A549 (cell line): ENCODE data around the gene TEX2. TPM values are rescaled to one million over a fixed set of nuclear protein-coding genes. Genes with fewer than 3 reads are reported as not detected.
"Not testable (repeated sequence)": the region's sequence is repeated elsewhere in the genome, so short reads cannot be mapped to it uniquely, and the experiment has no call there.

Experiments used
- ATAC-seq, 2 experiments: fragments of 200-7000 bp in 1 of 2; fragments of >200 bp in 1 of 2; cut with Nextera tagmentation in 1 of 2; cut with Tn5 transposase in 1 of 2; 3 replicates each; pipeline versions ENCODE4 v1.8.0 to v1.9.1; 2018 to 2020; ENCODE audit warnings: mild to moderate bottlenecking in 1 of 2, moderate library complexity in 1 of 2
- CTCF ChIA-PET: fragments of 300-600 bp; sonication (Branson Sonifier 250); formaldehyde crosslinking; extraction: SDS; loops from one replicate; lab custom pipeline; 2021; ENCODE audit warnings: antibody characterized with exemption, inconsistent platforms; lab: Yijun Ruan, JAX
- POLR2A ChIA-PET: fragments of 350-600 bp; formaldehyde crosslinking; extraction: SDS; loops from one replicate; lab custom pipeline; 2021; ENCODE audit warnings: antibody characterized with exemption, inconsistent platforms; lab: Yijun Ruan, JAX
- DNase-seq, 2 experiments: peaks; one replicate each; pipeline versions ENCODE4 v3.0.0 to v3.0.0-alpha.2; 2011 to 2016; ENCODE audit warnings: low read depth in 1 of 2, low spot score in 1 of 2
- FAIRE-seq: peaks from 2 replicates; lab custom pipeline; 2011; peaks lifted over from hg19 to GRCh38; lab: Jason Lieb, UNC
- H3K27ac ChIP-seq, 2 experiments: fragments of >200 bp; sonication (Bioruptor Twin); formaldehyde crosslinking; 3 replicates each; pipeline ENCODE4 v1.5.1; 2016 to 2017
- H3K4me1 ChIP-seq: fragments of >200 bp; sonication (Bioruptor Twin); formaldehyde crosslinking; 3 replicates; pipeline ENCODE4 v1.6.1; 2016
- H3K4me2 ChIP-seq: fragments of >200 bp; sonication (Bioruptor Twin); formaldehyde crosslinking; 3 replicates; pipeline ENCODE4 v1.6.1; 2016
- H3K4me3 ChIP-seq: fragments of >200 bp; sonication (Bioruptor Twin); formaldehyde crosslinking; 3 replicates; pipeline ENCODE4 v1.5.1; 2016
- H3K9me3 ChIP-seq: fragments of >200 bp; sonication (Bioruptor Twin); formaldehyde crosslinking; 3 replicates; pipeline ENCODE4 v1.6.1; 2016
- CBX8 ChIP-seq: fragments of 200-600 bp; sonication (generic); IDR thresholded peaks from 2 replicates; pipeline ENCODE4 v1.6.1; 2016
- CHD4 ChIP-seq: fragments of 200-600 bp; sonication (generic); IDR thresholded peaks from 2 replicates; pipeline ENCODE4 v1.6.1; 2016; ENCODE audit warnings: antibody characterized with exemption, mild to moderate bottlenecking, borderline replicate concordance
- EHMT2 ChIP-seq: fragments of 200-600 bp; sonication (generic); IDR thresholded peaks from 2 replicates; pipeline ENCODE4 v1.6.1; 2016; ENCODE audit warnings: antibody characterized with exemption, low read depth, mild to moderate bottlenecking, moderate library complexity
- ELK1 ChIP-seq: fragments of 150-350 bp; IDR thresholded peaks from 2 replicates; pipeline ENCODE4 v1.6.1; 2014; ENCODE audit warnings: low read depth, mild to moderate bottlenecking, low read length
- FOSB ChIP-seq: fragments of 250-450 bp; sonication (Bioruptor Pico); IDR thresholded peaks from 2 replicates; pipeline ENCODE4 v1.5.0; 2020; ENCODE audit warnings: mild to moderate bottlenecking, moderate library complexity
- FOXS1 ChIP-seq: fragments of 250-450 bp; sonication (Bioruptor Pico); IDR thresholded peaks from 2 replicates; pipeline ENCODE4 v1.5.0; 2020; ENCODE audit warnings: mild to moderate bottlenecking, moderate library complexity
- HEYL ChIP-seq: fragments of 250-450 bp; sonication (Bioruptor Pico); IDR thresholded peaks from 2 replicates; pipeline ENCODE4 v1.8.0; 2021; ENCODE audit warnings: mild to moderate bottlenecking, moderate library complexity
- HMGXB4 ChIP-seq: fragments of 250-450 bp; sonication (Bioruptor Pico); IDR thresholded peaks from 2 replicates; pipeline ENCODE4 v1.5.0; 2021; ENCODE audit warnings: mild to moderate bottlenecking, moderate library complexity, borderline replicate concordance
- HOXB13 ChIP-seq: fragments of 250-450 bp; sonication (Bioruptor Pico); IDR thresholded peaks from 2 replicates; pipeline ENCODE4 v1.5.0; 2020; ENCODE audit warnings: low read depth, mild to moderate bottlenecking, moderate library complexity
- HOXB5 ChIP-seq: fragments of 250-450 bp; sonication (Bioruptor Pico); IDR thresholded peaks from 2 replicates; pipeline ENCODE4 v1.5.0; 2020; ENCODE audit warnings: mild to moderate bottlenecking, moderate library complexity
- JUN ChIP-seq, 2 experiments: fragments of >200 bp; sonication (Bioruptor Twin); formaldehyde crosslinking; IDR thresholded peaks; 2 replicates in 1 of 2; 3 replicates in 1 of 2; pipeline ENCODE4 v1.6.1; 2016 to 2017
- KDM1A ChIP-seq: fragments of 200-600 bp; sonication (generic); IDR thresholded peaks from 2 replicates; pipeline ENCODE4 v1.6.1; 2016; ENCODE audit warnings: low read depth, mild to moderate bottlenecking
- KDM5A ChIP-seq: fragments of 200-600 bp; sonication (generic); IDR thresholded peaks from 2 replicates; pipeline ENCODE4 v1.6.1; 2016; ENCODE audit warnings: antibody characterized with exemption, mild to moderate bottlenecking
- MAZ ChIP-seq: fragments of 150-350 bp; IDR thresholded peaks from 2 replicates; pipeline ENCODE4 v1.6.1; 2014; ENCODE audit warnings: antibody characterized with exemption, low read depth, low read length, borderline replicate concordance
- NFE2L2 ChIP-seq: fragments of 150-350 bp; conservative IDR thresholded peaks from 2 replicates; pipeline ENCODE4 v1.6.1; 2014; ENCODE audit warnings: low read length
- NR3C1 ChIP-seq: fragments of >200 bp; sonication (Bioruptor Twin); formaldehyde crosslinking; IDR thresholded peaks from 3 replicates; pipeline ENCODE4 v1.6.1; 2017
- PHF8 ChIP-seq: fragments of 200-600 bp; sonication (generic); IDR thresholded peaks from 2 replicates; pipeline ENCODE4 v1.6.1; 2016; ENCODE audit warnings: low read depth, mild to moderate bottlenecking, antibody characterized with exemption, moderate library complexity, borderline replicate concordance
- POLR2A ChIP-seq: IDR thresholded peaks from 2 replicates; pipeline ENCODE4 v1.6.1; 2012; ENCODE audit warnings: mild to moderate bottlenecking, low read length
- RAD21 ChIP-seq, 2 experiments: fragments of >200 bp in 1 of 2; sonication (Bioruptor Twin) in 1 of 2; formaldehyde crosslinking in 1 of 2; IDR thresholded peaks in 1 of 2; conservative IDR thresholded peaks in 1 of 2; 2 replicates in 1 of 2; 3 replicates in 1 of 2; pipeline ENCODE4 v1.6.1; 2012 to 2018; ENCODE audit warnings: inconsistent platforms in 1 of 2
- RFX5 ChIP-seq: fragments of 450-650 bp; IDR thresholded peaks from 2 replicates; pipeline ENCODE4 v1.7.1; 2014; ENCODE audit warnings: antibody characterized with exemption, mild to moderate bottlenecking, moderate library complexity
- RNF2 ChIP-seq: fragments of 200-600 bp; sonication (generic); IDR thresholded peaks from 2 replicates; pipeline ENCODE4 v1.6.1; 2016; ENCODE audit warnings: low read depth, mild to moderate bottlenecking, antibody characterized with exemption, moderate library complexity, borderline replicate concordance
- SMC3 ChIP-seq: fragments of >200 bp; sonication (Bioruptor Twin); formaldehyde crosslinking; IDR thresholded peaks from 3 replicates; pipeline ENCODE4 v1.6.1; 2018; ENCODE audit warnings: inconsistent platforms
- SREBF2 ChIP-seq: fragments of 450-650 bp; IDR thresholded peaks from 2 replicates; pipeline ENCODE4 v1.6.1; 2014; ENCODE audit warnings: mild to moderate bottlenecking, moderate library complexity
- TFCP2L1 ChIP-seq: fragments of 250-450 bp; sonication (Bioruptor Pico); IDR thresholded peaks from 2 replicates; pipeline ENCODE4 v1.5.0; 2021; ENCODE audit warnings: mild to moderate bottlenecking
- TP53 ChIP-seq: fragments of 250-450 bp; sonication (Bioruptor Pico); IDR thresholded peaks from 2 replicates; pipeline ENCODE4 v1.5.0; 2021; ENCODE audit warnings: mild to moderate bottlenecking, moderate library complexity
- WGBS: methylation state at CpG from one replicate; pipeline ENCODE4 v1.1.6; 2017; ENCODE audit errors: missing lambda C conversion rate; 5-methylcytosine and 5-hydroxymethylcytosine counted together
- polyA plus RNA-seq, 4 experiments: library from polyadenylated mRNA; depleted of rRNA in 3 of 4; stranded (reverse); fragments of >200 nt; fragmentation: RNase III in 1 of 4; extraction: RNeasy Plus Mini Kit Qiagen cat#74134 plus additional on column Dnase treatment in 1 of 4; gene quantifications; 2 replicates in 3 of 4; 3 replicates in 1 of 4; pipeline ENCODE4 v1.2.3, GENCODE V29; 2011 to 2017
- TF ChIP-seq, protein P1 (sequence below): IDR thresholded peaks from 2 replicates; pipeline ENCODE4 v1.6.1; 2012; ENCODE audit warnings: low read depth, borderline replicate concordance

TEX2 gene
- polyA plus RNA-seq, 2 of the 4 experiments (the other 2 are of a cell fraction) = 9.3 to 16.2 TPM

DNA sequence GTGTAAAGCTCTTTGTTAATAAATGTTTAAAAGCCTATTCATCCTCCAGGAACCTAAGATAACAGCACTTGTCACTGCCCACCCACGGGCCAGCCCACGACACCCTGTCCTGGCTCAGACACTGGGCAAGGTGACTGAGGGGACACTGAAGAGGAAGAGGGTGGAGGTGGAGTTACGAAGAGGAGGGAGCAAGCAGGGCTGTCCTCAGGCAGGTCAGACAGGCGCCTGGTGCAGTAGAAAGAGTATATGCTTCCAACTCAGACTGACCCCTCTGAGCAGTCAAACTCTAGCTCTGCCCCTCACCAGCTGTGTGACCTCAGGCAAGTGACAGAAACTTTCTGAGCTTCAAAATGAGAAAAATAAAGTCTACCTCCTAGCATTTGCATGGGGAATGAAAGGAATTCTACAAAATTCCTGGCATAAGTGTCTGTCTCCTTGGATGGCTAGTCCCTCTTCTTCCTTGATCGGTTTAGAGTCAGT is 22.8 kb downstream of the TEX2 start:
- peak; percentile 7 to 38; a peak in 3 of 6 replicates for ATAC-seq
- H3K4me3 ChIP-seq = no peak overlapping the region
- FAIRE-seq = no peak
- no peak overlapping the region for H3K4me2 ChIP-seq
- no peak for TF ChIP-seq SMC3
- TF ChIP-seq KDM5A = no peak
- no peak for TF ChIP-seq RAD21 (conservative IDR thresholded peaks at IDR 0.05 in 1 of 2, IDR thresholded peaks at IDR 0.05 in 1 of 2)
- TF ChIP-seq PHF8 = no peak
- no peak for TF ChIP-seq HOXB5
- TF ChIP-seq, protein P1, sequence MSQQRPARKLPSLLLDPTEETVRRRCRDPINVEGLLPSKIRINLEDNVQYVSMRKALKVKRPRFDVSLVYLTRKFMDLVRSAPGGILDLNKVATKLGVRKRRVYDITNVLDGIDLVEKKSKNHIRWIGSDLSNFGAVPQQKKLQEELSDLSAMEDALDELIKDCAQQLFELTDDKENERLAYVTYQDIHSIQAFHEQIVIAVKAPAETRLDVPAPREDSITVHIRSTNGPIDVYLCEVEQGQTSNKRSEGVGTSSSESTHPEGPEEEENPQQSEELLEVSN = no peak
- no peak for TF ChIP-seq FOXS1 (CRISPR knock-in tag)
- TF ChIP-seq POLR2A = no peak
- no peak for TF ChIP-seq HOXB13
- no peak for TF ChIP-seq CBX8
- no peak for TF ChIP-seq TP53 (CRISPR knock-in tag)
- TF ChIP-seq, all 56 proteins: peak for 0
- Histone ChIP-seq H3K9me3 (no peaks in the 10 kb centered on the region), H3K27ac (no peak overlapping the region), H3K4me1 (peaks cover 12% of the 10 kb centered on the region)
- ChIA-PET POLR2A (interaction anchor here (0.7 kb wide), 1 partner anchor 94 kb away, joined by 4 read pairs; no protein-coding TSS in a partner anchor), CTCF (interaction anchor here (0.6 to 3.5 kb wide), 7 partner anchors 9 to 42 kb away, joined by 3 to 22 read pairs (median 5); no protein-coding TSS in a partner anchor)
- no peak for DNase-seq
- 59% methylated on average over 5 of the region's 5 CpGs for WGBS

GRCh38 chr17:64238449-64238848 is 24.6 kb downstream of the TEX2 start:
- H3K4me1 ChIP-seq, ATAC-seq, POLR2A ChIA-PET, H3K4me2 ChIP-seq, H3K27ac ChIP-seq, FAIRE-seq, DNase-seq, H3K4me3 ChIP-seq, H3K9me3 ChIP-seq: not testable (repeated sequence)
- CTCF ChIA-PET = interaction anchor here (1.2 kb wide), 1 partner anchor 320 kb away, joined by 3 read pairs; the partner anchor contains the start of gene GH1
- 90% methylated on average over 4 of the region's 4 CpGs for WGBS

- FAIRE-seq (no peak), DNase-seq (peak; percentile 15 to 44), ATAC-seq (peak; percentile 47 to 86; a peak in 3 of 6 replicates)
- TF ChIP-seq RAD21 (conservative IDR thresholded peaks at IDR 0.05 in 1 of 2, IDR thresholded peaks at IDR 0.05 in 1 of 2) = no peak
- no peak for TF ChIP-seq NR3C1
- TF ChIP-seq HEYL = no peak
- TF ChIP-seq RNF2 = no peak
- no peak for TF ChIP-seq EHMT2
- TF ChIP-seq NFE2L2 = no peak
- TF ChIP-seq JUN (IDR thresholded peaks at IDR 0.05) = no peak
- Histone ChIP-seq H3K9me3 (no peaks in the 10 kb centered on the region), H3K4me1 (peaks cover 7% of the 10 kb centered on the region), H3K4me2 (no peak overlapping the region), H3K27ac (no peak overlapping the region), H3K4me3 (no peak overlapping the region)
- POLR2A ChIA-PET = interaction anchor here (2.7 kb wide), 1 partner anchor 91 kb away, joined by 12 read pairs; no protein-coding TSS in a partner anchor
- CTCF ChIA-PET = interaction anchor here (0.7 to 2.8 kb wide), 18 partner anchors 9 to 266 kb away, joined by 3 to 13 read pairs (median 3); no protein-coding TSS in a partner anchor
- 70% methylated on average over 9 of the region's 9 CpGs for WGBS
Observed at GRCh38 chr17:64236827-64237403, 26.1 kb downstream of the TEX2 start.

GRCh38 chr17:64234961-64235360 is 28.1 kb downstream of the TEX2 start:
- POLR2A ChIA-PET = interaction anchor here (2.7 kb wide), 1 partner anchor 89 kb away, joined by 12 read pairs; no protein-coding TSS in a partner anchor
- whole genome bisulfite sequencing = 65% methylated on average over 6 of the region's 6 CpGs
- no peak for ATAC-seq
- TF ChIP-seq PHF8 = no peak
- no peak for TF ChIP-seq ELK1
- no peak for TF ChIP-seq JUN (IDR thresholded peaks at IDR 0.05)
- no peak for TF ChIP-seq HMGXB4
- no peak for TF ChIP-seq FOSB
- no peak for TF ChIP-seq MAZ
- no peak for TF ChIP-seq RFX5
- no peak for TF ChIP-seq CHD4
- no peak for TF ChIP-seq SREBF2
- no peak for TF ChIP-seq TFCP2L1 (CRISPR knock-in tag)
- TF ChIP-seq KDM1A = no peak
- H3K4me2 ChIP-seq = no peak overlapping the region
- no peak for DNase-seq
- H3K27ac ChIP-seq = no peak overlapping the region
- H3K4me3 ChIP-seq = no peak overlapping the region
- H3K4me1 ChIP-seq = peaks cover 13% of the 10 kb centered on the region; the same call in 2 of the 3 replicates
- no peaks in the 10 kb centered on the region for H3K9me3 ChIP-seq
- CTCF ChIA-PET = interaction anchor here (0.7 to 2.8 kb wide), 10 partner anchors 8 to 206 kb away, joined by 3 to 10 read pairs (median 4); no protein-coding TSS in a partner anchor
- no peak for FAIRE-seq
